IPS-NIHi7 (cell line): ENCODE data around the gene ZBTB7C.

Experiments used
- DNase-seq: peaks from one replicate; pipeline ENCODE4 v3.0.0; 2012; ENCODE audit warnings: mixed read lengths; ENCODE audit errors: extremely low spot score

ZBTB7C gene

DNA sequence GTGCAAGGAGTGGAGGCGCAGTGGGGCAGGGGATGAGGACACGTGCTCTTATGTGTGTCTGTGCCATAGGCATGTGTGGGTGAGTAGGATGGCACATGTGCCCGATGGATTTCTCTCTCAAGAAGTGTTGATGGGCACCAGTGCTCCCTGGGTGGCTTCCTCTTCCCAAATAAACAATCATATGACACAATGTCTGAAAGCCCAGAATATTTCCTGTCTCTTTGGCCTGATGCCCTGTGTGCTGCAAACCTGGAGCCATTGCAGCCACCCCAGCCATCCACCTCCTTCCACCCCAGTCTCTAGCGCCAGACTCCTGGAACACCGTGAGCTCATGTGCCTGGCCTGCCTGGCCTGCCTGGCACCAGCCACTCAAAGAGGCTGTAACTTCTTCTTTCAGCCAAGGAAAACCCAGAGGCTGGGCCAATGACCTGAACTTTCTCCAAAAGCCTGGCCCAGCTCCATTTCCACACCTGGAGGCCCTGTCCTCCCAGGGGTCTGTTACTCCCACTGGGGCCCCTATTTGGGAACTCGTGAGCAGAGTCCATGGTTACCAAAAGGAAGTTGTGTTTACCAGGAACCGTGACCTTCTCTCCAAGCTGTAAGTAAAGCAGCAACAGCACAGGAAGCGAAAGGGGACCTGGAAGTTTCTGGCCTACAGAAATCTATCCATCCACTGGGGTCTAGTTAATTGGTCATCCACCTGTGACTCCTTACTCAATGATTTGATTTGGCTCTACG is 9.5 kb upstream of the ZBTB7C start:
- no peak for DNase-seq

DNA sequence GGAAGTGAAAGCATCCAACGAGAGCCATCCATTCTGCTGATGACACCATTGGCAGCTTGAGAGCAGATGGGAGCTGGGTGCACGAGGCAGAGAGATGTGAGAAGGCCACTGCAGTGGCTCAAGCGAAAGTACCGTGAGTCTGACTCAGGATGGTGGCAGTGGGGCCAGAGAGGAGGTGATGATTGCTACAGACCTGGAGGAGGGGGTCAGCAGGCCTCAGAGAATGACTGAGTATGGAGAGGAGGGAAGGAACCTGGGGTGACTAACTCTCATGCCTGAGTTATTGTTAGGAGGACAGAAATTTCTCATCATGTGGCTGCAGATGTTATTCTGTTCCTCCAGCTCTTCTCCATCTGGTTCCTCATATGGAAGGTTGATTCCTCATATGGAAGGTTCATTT is 8.8 kb upstream of the ZBTB7C start:
- no peak for DNase-seq

DNA sequence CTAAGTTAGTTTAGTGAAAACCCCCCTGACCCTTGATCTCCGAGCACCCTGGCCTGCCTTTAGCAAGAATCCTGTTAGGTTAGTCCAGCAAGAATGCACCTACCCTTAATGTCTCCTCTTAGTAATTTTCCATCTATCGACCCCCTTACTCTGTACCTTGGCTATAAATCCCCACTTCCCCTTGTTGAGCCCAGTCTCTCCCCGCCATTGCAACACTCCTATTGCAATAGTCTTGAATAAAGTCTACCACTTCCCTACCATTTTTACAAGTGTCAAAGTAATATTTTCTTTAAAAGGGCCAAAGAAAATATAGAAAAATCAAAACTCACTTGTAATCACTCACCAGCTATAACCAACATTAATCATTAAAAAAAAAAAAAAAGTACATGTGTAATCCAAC is 4.2 kb upstream of the ZBTB7C start:
- DNase-seq, result no peak

DNA sequence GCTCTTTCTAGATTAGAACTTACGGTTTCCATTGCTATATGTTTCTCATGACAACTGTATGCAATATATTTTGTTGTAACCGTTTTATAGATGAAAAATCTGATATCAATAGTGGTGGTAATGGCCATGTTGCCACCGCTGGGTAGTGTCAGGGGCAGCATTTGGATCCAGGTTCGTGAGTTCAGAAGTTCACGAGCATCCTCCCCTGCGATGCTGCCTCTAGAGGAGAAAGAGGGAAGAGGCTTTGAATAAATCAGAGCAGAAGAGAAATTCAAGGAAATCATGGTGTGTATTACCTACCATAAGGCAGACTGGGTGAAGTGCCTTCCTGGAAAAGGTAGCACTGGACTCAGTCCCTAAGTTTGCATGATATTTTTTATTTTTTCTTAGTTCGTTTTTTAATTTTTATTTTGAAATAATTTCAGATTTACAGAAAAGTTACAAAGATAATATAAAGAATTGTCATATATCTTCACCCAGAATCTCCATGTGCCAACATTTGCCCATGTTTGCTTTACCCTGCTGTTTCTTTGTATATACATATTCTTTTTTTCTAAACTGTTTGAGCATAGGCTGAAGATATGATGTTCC is 3.3 kb upstream of the ZBTB7C start:
- peak; percentile 63 for DNase-seq

DNA sequence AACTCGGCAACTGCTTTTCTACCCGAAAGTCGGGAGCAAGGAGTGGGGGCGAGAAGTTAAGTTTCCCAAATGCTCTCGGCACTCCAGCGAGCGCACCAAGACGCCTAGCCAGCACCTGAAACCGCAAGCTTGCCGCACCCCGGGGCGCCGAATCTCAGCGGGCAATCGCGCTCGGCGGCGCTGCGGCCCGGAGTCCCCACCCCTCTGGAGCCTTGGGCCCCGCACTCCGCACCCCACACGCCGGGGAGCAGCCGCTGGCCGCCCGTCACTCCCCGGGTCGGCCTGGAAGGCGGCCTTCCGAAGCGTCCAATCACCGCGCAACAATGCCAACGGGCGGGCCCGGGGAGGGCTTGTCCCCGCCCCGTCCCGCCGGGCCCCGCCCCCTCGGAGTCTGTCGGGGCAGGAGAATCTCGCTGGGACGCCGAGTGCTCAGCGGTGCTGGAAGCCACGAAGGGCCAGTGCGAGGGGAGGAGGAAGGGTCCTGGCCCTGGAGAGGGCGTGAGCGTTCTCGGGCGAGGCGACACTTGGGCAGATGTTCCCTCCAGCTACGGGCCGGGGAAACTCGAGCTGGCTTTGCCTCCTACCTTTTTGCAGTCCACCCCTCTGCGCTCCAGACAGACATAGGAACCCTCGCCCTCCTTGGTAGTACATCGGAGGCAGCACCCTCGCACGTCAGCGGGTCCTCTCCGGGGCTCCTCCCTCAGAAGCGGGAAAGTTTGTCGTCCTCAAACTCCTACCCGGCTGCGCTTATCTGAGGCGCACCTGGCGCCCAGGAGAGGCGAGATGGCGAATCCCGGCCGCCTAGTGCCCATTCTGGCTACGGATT is 1.1 kb upstream of the ZBTB7C start:
- peak; percentile 94 for DNase-seq

DNA sequence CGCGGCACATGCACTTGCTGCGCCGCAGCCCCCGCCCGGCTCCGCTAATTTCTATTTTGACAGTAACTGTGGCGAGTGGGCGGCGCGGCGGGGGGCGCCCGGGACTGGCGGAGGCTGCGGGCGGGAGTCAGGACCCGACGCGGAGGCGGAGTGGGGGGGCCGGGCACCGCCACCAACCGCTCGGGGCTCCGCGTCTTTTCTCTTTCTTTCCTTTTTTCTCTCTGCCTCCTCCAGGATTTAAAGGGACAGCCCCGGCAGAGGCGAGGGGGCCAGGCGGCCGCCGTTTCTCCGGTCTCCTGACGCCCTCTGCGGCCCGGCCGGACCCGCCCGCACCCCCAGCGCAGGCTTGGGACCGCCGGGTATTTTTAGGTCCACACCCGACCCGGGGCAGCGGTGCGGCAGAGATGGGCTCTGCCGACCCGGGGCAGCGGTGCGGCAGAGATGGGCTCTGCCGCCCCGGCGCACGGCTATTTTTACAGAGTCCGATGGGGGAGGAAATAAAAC is 460 bp upstream of the ZBTB7C start:
- DNase-seq, result peak; percentile 21

DNA sequence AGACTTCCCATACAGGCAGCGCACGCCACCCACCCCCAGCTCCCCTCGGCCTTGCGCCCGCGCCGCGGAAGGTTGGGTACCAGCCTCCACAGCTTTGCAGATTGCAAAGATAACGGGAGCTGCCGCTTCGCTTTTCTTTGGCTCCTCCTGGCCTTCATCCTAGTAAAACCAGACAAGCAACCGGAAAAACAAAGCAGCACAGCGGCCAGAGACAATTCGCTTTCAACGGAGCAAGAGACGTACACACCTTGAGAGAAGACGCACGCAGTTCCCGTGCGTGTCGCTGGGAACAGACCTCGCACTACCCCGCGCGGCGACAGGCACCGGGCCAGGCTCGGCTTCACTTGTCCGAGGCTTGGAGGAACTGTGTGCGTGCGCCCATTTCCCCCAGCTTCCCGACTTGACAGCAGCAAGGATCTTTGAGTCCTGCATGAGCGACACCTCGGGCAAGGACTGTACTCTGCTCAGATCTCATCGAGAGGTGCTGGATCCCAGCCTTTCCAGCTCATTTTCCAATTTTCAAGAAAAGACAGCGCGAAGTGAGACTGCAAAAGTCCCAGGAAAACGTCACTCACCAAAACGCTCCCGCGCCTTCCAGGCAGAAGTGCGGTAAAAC is 964 bp downstream of the ZBTB7C start:
- DNase-seq, result no peak

DNA sequence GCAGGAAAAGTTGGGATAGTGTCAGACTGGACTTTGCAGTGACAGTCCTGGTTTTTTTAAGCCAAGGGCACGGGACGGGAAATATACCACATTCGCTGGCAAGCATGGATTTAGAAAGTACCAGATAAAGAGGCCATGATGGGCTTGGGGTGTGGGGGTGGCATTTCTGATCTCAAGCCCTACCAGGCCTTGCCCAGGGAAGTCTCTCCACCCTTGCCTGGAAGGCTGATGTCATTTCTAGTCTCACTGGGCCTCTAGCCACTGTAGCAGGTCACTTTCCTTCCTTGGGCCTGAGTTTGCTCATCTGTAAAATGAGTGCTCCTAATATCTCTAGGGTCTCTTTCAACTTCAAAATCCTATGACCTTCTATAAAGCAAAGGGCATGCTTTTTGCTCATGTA is 1.8 kb downstream of the ZBTB7C start:
- no peak for DNase-seq

DNA sequence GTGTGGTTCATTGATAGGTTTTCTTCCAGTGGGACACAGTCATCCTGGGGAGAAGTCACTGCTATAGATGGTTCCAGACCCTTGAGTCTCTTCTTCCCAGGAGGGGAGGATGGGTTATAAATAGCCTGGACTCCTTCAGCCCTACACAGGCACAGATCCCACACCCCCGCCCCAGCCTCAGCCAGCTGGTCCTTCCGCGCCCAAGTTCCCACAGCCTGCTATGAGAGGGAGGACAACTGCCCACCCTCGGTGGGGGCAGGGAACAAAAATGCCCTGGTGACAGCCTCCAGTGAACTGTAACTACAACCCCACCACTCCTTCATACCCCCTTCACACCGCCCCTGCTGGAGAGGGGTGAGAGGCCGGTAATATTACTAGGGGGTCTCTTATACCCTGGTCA is 3.2 kb downstream of the ZBTB7C start:
- no peak for DNase-seq

DNA sequence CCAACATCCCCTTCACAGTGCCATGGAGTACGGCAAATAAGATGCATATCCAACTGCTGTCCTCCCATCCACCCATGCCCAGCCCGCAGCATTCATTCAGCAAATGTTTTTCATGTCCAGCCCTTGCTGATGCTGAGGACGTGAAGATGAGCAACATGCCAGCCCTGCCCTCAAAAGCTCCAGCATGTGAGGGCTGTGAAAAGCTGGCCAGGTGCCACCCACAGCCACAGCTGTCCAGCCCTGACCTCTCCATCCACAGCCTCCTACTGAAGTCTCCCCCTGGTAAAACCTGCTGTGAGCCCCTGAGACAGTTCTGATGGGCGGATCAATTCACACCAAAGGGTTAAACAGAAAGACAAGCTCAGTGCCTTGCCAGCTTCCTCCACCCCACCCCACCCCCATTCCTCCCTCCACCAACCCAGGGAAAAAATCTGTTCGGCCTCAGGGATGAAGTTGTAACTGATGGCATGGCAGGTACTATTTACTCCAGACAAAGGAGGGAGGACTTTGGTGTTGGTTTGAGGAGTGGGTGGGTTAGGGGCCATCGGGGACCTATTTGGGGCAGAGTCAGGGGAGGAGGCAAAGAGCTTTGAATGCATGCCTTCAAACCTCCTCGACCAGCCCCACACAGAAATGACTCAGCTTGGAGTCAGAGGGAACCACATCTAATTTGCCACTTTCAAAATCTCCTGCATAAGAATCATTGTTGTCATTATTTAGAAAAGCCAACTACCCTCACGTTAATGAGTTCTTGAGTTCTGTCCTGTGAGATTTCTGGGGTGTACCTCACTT is 4.3 kb downstream of the ZBTB7C start:
- no peak for DNase-seq

DNA sequence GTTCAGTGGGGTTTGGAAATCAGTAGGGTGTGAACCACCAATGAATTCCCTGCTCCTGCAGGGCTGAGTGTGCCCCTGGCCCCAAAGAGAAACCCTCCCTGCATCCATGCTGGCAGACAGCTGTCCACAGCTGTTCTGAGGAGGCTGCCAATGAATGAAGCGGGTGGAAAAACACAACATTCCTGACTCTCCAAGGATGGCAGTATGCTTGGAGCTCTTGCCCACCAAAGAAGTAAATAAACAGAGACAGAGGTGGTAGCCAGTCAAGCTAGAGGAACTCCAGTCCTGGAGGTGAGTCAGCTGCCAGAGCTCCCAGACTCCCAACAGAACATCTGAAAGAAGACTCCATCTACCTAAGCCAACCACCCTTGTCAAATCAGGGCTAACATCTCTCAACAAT is 6.2 kb downstream of the ZBTB7C start:
- DNase-seq, result no peak

DNA sequence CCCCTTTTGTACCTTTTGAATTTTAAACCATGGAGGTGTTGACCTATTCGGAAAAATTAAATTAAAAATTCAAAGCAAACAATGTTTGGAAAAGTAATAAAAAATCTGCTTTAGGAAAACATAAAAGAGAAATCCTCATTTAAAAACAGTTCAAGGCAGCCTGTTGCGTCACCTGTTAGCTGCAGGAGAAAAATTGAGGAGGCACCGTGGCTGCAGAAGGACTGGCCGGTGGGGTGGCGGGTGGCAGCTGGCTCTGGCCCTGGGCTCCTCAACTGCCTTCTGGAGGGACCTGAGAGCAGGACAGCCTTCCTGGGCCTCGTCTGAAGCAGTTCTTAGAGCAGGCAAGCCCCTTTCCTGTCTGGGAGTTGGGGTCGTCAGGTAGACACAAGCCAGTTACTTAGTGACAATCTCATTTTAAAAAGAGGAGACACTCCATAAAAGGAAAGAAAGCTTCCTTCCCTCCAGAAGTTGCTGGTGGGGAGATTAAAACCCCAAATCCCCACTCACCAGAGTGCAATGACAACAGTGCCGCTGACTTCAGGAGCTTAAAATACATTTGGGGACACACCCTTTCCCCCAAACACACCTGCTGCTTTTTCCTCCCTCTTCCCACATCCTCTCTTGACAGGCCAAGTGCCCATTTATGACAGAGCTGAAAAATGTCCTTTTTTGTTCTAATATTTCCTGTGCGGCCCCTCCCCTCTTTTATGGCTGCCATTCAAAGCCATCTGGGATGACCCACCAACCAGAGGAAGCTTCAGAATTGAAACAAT is 9.7 kb downstream of the ZBTB7C start:
- no peak for DNase-seq

DNA sequence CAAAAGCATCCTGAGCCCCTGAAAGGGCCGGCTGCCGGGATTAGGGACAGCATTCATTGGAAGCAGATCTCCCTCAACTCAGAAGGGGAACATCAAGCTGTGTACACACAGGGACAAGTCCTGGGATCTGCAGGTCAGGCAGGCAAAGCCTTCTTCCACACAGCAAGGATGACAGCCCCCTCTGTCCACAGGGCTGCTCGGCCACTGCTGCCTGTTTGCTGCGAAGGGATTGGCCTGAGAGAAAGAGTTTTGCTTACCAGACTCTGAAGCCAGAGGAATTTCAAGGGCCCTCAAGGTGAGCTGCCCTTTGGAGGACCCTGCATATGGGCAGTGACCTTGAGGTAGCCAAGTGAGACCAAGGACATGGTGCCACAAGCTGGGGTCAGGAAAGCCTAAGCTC is 11.1 kb downstream of the ZBTB7C start:
- DNase-seq, result no peak

DNA sequence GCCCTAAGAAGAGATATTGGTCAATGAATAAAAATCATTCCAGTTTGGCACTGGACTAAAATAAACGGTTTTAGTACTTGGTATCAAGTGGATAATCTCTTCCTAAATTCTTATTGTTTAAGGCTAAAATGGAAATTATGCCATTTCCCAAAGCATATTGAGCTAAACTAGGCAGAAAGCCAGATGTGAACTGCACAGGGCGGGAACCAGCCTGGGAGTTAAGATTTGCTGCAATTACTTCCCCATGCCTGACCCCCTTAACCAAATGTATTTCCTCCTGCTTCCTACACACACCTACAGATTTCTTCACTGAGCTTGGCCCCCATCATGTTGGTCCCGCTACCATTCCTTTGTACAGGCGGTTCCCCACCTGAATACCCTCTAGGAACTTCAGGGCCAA is 12.2 kb downstream of the ZBTB7C start:
- DNase-seq, result no peak

DNA sequence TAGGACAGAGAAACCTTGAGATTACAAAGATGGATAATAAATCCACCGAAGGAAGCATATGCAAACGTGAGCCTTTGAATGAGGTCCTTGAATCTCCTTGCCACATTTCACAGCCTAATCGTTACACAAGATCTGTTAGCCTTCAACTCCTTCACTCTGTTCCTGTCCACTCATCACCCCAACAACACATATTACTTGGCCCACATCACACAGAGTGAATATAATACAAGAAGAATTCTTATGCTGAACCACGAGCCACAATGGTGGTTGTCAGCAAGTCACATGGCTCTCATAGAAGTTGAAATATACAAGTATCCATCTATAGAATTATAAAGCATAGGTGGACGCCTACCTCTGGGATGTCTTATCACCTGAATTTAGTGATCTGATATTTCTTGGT is 12.6 kb downstream of the ZBTB7C start:
- DNase-seq, result no peak

DNA sequence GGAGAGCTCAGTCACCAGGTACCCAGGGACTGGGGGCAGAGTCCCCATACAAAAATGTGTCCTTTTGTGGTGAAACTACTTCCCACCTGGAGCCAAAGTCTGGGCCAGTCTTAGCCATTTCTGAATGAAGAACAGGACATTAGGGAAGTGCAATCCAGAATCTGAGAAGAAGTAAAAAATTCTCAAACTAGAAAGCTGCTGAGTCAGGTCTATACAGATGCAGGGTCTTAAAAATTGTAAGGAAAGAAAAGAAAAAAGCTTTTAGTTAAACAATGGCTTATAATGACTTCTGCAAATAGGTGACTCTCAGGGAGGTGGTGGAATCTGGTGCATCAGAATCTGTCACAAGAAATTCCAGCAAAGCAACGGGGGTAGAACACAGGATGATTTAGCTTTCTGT is 13.5 kb downstream of the ZBTB7C start:
- DNase-seq, result no peak

DNA sequence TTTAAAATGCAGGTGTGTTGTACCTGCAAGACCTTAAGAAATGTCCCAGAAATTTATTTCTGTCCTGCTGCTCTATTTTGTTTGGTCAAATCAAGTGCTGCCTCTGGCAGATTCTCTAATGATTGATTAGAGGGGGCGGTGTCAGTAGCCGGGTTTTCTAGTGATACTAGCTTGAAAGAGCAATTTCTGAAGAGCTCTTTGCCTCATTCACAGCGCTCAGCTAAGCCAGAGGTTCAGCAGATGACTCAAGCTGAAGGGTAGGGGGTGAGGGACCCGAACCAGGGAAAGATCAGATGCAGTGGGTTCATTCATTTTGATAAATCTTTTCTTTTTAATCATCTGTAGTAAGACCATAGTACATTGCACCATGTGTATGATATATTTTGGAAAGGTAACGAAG is 15.0 kb downstream of the ZBTB7C start:
- no peak for DNase-seq

DNA sequence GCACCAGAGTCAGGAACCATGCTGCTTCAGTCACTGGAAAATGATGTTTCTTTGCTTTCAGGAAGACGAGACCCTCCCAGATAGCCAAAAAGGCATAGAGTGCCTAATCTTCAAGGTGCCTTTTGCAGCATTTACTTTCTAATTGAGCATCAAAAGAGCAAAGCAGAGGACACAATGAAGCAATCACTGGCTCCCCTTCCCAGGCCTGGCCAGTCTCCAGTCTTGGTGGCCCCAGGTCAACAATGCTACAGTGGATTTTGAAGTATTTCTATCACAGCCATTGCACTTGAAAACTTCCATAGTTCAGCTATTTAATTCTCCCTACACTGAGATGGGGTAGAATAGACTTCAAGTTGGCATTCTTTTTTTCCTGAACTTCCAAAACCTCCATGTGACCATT is 15.4 kb downstream of the ZBTB7C start:
- no peak for DNase-seq

DNA sequence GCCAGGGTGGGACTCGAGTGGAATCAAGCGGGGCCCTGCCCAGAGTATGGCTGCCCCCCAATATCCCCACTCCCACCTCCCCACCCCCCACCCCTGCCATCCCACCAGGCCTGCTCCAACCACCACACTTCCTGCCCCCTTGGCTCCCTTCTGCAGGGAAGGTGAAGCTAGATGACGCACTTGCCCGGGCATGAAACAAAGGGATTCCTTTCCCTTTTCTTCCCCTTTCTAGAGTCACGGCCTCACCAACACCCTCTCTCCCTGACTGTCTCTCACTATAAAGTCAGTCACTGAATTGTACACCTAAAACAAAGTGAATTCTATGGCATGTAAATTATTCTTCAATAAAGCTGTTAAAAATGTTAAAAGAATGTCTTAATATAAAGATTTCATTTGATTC is 16.0 kb downstream of the ZBTB7C start:
- DNase-seq, result no peak

DNA sequence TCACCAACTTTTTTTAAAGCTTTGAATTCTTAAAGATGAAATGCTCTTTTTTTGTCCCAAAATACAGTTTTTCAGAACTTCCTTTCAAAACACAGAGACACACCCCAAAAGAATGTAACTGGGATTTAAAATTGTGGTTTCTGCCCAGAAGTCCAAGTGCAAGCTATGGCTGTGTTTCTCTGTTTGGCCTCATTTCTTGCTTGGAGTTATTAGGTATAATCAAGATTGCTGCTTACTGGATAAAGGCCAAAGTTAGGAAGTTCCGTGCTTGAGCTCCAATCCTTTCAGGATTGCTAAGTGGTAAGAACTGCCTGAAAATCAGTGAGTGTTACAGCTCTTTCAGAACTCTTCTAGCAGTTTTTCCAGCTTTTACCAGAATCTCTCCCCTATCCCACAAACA is 16.9 kb downstream of the ZBTB7C start:
- no peak for DNase-seq

DNA sequence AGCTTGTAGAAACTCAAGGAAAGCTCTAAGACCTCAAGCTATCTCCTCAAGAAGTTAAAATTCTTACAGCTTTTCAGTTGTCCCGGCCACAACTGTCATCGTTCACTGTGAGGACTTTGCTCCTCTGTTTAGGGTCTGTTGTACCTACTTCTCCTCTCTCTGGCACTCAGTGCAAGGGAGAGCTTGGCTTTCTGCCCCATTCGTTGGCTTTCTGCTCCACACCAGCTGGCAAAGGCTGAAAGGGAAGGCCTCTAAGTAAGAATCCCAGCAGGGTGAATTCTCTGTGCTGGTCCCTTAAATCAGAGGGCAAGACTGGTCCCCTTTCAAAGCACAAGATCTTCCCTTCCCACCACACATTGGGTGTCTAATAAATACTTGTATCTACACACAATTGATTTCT is 17.3 kb downstream of the ZBTB7C start:
- no peak for DNase-seq
